Mucosa of descending colon (tissue), 3 donors: ENCODE results near the gene ZNF668. TPM values are rescaled to one million over a fixed set of nuclear protein-coding genes. Genes with fewer than 3 reads are reported as not detected.
A peak's percentile ranks its signal among the peaks of the same experiment; 100 is the strongest.

Experiments used
- ATAC-seq: fragments of 200-7000 bp; cut with Tn5 transposase; one replicate; pipeline ENCODE4 v1.9.1; 2020; ENCODE audit warnings: mild to moderate bottlenecking, moderate library complexity
- DNase-seq, 3 donors: peaks; one replicate each; pipeline ENCODE4 v3.0.0-alpha.2; 2020
- H3K36me3 ChIP-seq: fragments of 200-600 bp; one replicate; pipeline ENCODE4 v1.8.0; 2021; ENCODE audit warnings: low read depth, mild to moderate bottlenecking
- H3K4me1 ChIP-seq: fragments of 200-600 bp; one replicate; pipeline ENCODE4 v1.8.0; 2021; ENCODE audit warnings: low read depth, mild to moderate bottlenecking
- H3K4me3 ChIP-seq: fragments of 200-600 bp; one replicate; pipeline ENCODE4 v1.8.0; 2021; ENCODE audit warnings: mild to moderate bottlenecking
- H3K9me3 ChIP-seq: fragments of 200-600 bp; one replicate; pipeline ENCODE4 v1.8.0; 2021; ENCODE audit warnings: mild to moderate bottlenecking
- intact Hi-C, 2 donors: fragments of 100-400 bp; cut with DNase I in 1 of 2; cut with micrococcal nuclease in 1 of 2; formaldehyde crosslinking; loops; one replicate each; pipeline versions ENCODE4 v1.11.0 to v1.11.1; 2022; cut with DNase I, micrococcal nuclease
- total RNA-seq, 3 donors: library from RNA; stranded (reverse); fragmentation: NEBNext Ultra II Directional in 2 of 3; extraction: Animal tissue kit (Norgen Biotek cat#: 25700) in 2 of 3; gene quantifications; one replicate each; pipeline versions ENCODE4 v1.2.1 to v1.2.4, GENCODE V29; 2021 to 2023
- TF ChIP-seq, protein P1 (sequence below): fragments of 200-600 bp; IDR thresholded peaks from one replicate; pipeline ENCODE4 v1.8.0; 2022; ENCODE audit warnings: antibody characterized with exemption, mild to moderate bottlenecking
- donor health status: DM: no; HTN: no; CAD: no; lungs with moderate emphysema.
- donor health status: DM: no; HTN: no; CAD: no.
- donor health status: DM: no; HTN: yes; CAD: no.

Gene ZNF668
- total RNA-seq, 3 donors from 2014 or later: 8.3 to 10.2 (median 9.8) TPM

DNA sequence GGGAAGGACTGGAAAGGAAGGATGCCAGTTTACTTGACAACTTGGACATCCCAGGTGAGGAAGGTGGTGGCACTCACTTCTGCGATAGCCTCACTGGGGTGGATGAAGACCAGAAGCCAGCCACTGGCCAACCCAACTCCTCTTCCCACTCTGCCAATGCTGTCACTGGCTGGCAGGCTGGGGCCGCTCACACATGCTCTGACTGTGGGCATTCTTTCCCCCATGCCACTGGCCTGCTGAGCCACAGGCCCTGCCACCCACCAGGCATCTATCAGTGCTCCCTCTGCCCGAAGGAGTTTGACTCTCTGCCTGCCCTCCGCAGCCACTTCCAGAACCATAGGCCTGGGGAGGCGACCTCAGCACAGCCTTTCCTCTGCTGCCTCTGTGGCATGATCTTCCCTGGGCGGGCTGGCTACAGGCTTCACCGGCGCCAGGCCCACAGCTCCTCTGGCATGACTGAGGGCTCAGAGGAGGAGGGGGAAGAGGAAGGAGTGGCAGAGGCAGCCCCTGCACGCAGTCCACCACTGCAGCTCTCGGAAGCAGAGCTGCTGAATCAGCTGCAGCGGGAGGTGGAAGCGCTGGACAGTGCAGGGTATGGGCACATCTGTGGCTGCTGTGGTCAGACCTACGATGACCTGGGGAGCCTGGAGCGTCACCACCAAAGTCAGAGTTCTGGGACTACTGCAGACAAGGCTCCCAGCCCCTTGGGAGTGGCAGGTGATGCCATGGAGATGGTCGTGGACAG, 4.7 kb upstream of the ZNF668 start:
- TF ChIP-seq, protein P1, sequence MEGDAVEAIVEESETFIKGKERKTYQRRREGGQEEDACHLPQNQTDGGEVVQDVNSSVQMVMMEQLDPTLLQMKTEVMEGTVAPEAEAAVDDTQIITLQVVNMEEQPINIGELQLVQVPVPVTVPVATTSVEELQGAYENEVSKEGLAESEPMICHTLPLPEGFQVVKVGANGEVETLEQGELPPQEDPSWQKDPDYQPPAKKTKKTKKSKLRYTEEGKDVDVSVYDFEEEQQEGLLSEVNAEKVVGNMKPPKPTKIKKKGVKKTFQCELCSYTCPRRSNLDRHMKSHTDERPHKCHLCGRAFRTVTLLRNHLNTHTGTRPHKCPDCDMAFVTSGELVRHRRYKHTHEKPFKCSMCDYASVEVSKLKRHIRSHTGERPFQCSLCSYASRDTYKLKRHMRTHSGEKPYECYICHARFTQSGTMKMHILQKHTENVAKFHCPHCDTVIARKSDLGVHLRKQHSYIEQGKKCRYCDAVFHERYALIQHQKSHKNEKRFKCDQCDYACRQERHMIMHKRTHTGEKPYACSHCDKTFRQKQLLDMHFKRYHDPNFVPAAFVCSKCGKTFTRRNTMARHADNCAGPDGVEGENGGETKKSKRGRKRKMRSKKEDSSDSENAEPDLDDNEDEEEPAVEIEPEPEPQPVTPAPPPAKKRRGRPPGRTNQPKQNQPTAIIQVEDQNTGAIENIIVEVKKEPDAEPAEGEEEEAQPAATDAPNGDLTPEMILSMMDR: no peak
- Histone ChIP-seq H3K9me3 (no peaks in the 10 kb centered on the region), H3K4me3 (no peak overlapping the region), H3K4me1 (peaks cover 8% of the 10 kb centered on the region), H3K36me3 (peaks cover 3% of the 10 kb centered on the region)
- DNase-seq: no peak
- ATAC-seq: no peak
- intact Hi-C loops: loop anchor here in 1 of 2 donors (10.0 kb wide), 1 partner anchor 94 kb away; the partner anchor contains the start of gene HSD3B7

DNA sequence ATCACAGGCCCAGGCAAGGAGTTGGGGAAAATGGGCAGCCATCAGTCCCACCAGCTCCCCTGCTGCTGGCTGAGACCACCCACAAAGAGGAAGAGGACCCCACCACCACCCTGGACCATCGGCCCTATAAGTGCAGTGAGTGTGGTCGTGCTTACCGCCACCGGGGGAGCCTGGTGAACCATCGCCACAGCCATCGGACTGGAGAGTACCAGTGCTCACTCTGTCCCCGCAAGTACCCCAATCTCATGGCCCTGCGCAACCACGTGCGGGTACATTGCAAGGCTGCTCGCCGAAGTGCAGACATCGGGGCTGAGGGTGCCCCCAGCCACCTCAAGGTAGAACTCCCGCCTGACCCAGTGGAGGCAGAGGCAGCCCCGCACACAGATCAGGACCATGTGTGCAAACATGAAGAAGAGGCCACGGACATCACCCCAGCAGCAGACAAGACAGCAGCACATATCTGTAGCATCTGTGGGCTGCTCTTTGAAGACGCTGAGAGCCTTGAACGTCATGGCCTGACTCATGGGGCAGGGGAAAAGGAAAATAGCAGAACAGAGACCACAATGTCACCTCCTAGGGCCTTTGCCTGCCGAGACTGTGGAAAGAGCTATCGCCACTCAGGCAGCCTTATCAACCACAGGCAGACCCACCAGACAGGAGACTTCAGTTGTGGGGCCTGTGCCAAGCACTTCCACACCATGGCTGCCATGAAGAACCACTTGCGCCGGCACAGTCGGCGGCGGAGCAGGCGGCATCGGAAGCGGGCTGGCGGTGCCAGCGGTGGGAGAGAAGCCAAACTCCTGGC, 3.8 kb upstream of the ZNF668 start:
- TF ChIP-seq, protein P1: no peak
- no peaks in the 10 kb centered on the region for H3K9me3 ChIP-seq
- ATAC-seq (no peak), DNase-seq (no peak)
- intact Hi-C loops: loop anchor here in 1 of 2 donors (10.0 kb wide), 1 partner anchor 93 kb away; the partner anchor contains the start of gene HSD3B7
- H3K36me3 ChIP-seq: peaks cover 3% of the 10 kb centered on the region
- peaks cover 8% of the 10 kb centered on the region for H3K4me1 ChIP-seq
- no peak overlapping the region for H3K4me3 ChIP-seq

- H3K36me3 ChIP-seq: peaks cover 3% of the 10 kb centered on the region
- intact Hi-C loops: loop anchor here in 1 of 2 donors (10.0 kb wide), 1 partner anchor 92 kb away; the partner anchor contains the start of gene HSD3B7
- no peak overlapping the region for H3K4me3 ChIP-seq
- H3K4me1 ChIP-seq: peaks cover 15% of the 10 kb centered on the region
- no peaks in the 10 kb centered on the region for H3K9me3 ChIP-seq
- ATAC-seq (no peak), DNase-seq (no peak)
- TF ChIP-seq, protein P1: no peak
Observed at GRCh38 chr16:31077024-31077423, 3.0 kb upstream of the ZNF668 start.

DNA sequence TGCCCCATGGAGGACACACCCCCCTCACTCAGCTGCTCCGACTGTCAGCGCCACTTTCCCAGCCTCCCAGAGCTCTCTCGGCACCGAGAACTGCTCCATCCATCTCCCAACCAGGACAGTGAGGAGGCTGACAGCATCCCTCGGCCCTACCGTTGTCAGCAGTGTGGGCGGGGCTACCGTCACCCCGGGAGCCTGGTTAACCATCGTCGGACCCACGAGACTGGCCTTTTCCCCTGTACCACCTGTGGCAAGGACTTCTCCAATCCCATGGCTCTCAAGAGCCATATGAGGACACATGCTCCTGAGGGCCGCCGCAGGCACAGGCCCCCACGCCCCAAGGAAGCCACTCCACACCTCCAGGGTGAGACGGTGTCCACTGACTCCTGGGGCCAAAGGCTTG, 2.3 kb upstream of the ZNF668 start:
- peaks cover 17% of the 10 kb centered on the region for H3K4me1 ChIP-seq
- TF ChIP-seq, protein P1: no peak
- intact Hi-C loops: loop anchor here in 1 of 2 donors (10.0 kb wide), 1 partner anchor 92 kb away; the partner anchor contains the start of gene HSD3B7
- no peaks in the 10 kb centered on the region for H3K9me3 ChIP-seq
- ATAC-seq: no peak
- peaks cover 3% of the 10 kb centered on the region for H3K36me3 ChIP-seq
- no peak for DNase-seq
- H3K4me3 ChIP-seq: no peak overlapping the region

DNA sequence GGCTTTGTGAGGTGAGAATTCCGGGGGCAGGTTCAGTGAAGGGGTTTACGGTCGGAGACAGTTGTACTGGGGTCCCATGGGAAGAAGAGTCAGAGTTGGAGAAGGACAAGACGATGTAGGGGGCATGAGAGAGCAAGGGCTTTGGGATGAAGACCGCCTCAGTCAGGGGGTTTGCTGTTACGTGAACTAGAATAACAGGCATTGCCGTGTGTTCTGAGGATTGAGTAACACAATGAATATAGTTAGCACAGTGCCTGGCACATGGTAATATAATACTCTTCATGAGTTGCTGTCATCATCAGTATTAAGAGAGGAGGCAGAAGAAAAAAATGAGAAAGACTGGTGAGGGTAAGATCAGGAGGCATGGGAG, 759 bp upstream of the ZNF668 start:
- Histone ChIP-seq H3K9me3 (no peaks in the 10 kb centered on the region), H3K4me1 (peaks cover 17% of the 10 kb centered on the region), H3K4me3 (peak overlapping the region; percentile 86), H3K36me3 (no peaks in the 10 kb centered on the region)
- DNase-seq (no peak), ATAC-seq (no peak)
- TF ChIP-seq, protein P1: no peak
- intact Hi-C loops: loop anchor here in 1 of 2 donors (10.0 kb wide), 1 partner anchor 90 kb away; the partner anchor contains the start of gene HSD3B7
